Measurements from ENCODE around the gene OR10D3.
"Not testable (repeated sequence)": the region's sequence is repeated elsewhere in the genome, so short reads cannot be mapped to it uniquely, and the experiment has no call there.

The OR10D3 gene

DNA sequence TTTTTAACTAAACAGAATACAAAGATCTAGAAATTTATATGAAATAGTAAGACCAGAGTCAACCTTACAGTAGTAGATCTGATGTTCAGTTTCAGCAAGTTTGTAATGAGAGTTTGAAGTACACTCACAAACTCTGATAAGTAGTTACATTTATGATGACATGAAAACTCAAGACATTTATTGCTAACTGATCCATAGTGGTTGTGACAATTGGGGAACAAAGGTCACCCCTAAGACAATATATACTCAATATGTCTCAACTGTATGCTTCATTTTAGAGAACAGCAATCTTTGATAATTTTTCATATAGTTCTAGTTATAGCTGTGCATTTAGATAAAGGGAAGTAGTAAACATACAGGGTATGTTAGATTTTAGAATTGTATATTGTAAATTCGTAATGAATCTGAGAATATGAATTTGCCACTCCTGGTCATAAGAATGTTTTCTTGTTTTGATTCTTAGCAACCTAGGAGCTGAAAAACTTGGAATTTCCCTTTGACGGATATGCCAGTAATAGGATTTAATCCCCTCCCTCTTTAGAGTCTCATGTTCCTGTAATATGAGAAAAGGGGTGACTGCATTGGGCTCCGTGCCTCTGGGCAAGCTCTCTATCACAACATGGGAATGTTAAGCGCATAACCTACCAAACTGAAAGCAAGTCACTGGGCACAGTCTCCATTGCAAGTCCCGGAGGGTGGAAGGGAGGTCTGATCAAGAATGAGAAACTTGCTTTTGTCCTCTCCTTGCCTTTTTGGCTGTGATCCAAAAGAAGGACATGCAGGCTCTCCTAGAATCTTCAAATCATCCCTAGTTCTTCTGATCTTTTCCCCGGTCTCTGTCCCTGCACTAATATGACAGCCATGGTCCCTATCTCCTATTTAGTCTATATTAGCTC is 11.4 kb downstream of the OR10D3 start:
- DNase-seq (ENCODE audit: low read depth in 2 of 2): no peak

DNA sequence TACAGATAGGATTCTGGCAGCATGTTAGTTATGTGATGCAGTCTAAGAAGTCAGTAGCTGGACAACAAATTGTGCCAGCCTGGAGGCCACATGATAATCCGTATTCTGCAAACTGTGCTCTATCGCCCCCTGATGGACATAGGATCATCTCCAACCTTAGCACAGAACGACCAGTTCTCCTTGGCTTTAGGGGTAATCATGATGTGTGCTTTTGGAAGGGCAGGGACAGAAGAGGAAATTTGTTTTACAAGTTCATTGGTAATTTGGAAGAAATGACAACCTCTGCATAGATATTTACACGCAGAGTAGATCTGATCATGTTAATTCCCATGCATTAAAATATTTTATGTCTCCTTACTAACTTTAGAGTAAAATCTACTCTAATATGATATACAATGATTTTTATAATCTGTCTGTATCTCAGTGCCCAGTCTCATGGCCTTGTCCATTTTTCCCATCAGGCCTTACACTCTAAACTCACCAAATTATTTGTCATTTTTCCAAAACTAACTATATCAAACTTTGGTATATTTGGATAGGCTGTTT is 12.1 kb downstream of the OR10D3 start:
- no peak for DNase-seq (ENCODE audit: low read depth in 2 of 2)

DNA sequence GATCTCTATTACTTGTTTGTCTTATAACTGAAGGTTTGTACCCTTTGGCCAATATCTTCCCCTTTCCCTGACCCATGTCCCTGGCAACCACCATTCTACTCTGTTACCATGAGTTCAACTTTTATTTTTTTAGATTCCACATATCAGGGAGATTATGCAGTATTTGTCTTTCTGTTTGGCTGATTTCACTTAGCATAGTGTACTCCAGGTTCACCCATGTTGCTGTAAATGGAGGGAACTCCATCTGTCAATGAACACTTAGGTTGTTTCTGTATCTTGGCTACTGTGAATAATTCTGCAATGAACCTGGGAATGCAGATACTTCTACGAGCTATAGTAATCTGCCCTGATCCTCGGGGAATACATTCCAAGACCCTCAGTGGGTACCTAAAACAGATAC is 14.9 kb downstream of the OR10D3 start:
- DNase-seq (ENCODE audit: low read depth in 2 of 2): no peak

DNA sequence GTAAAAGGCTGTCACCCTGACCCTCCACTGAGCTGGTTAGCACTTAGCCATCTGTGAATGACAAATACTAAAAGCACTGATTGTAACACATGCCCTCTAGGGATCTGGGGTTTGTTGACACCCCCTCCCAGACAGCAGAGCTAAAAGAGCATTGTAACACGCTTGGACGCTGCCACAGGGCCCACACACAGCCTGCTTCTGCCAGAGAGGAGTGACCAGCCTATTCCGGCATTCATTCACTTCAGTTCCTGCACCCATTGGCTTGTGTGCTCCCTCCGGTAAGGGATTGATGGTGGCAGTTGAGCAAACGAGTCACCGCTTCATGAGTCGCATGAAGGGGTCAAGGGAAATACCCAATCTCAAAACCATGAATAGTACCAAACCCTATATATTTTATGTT is 15.8 kb downstream of the OR10D3 start:
- no peak for DNase-seq (ENCODE audit: low read depth in 2 of 2)

DNA sequence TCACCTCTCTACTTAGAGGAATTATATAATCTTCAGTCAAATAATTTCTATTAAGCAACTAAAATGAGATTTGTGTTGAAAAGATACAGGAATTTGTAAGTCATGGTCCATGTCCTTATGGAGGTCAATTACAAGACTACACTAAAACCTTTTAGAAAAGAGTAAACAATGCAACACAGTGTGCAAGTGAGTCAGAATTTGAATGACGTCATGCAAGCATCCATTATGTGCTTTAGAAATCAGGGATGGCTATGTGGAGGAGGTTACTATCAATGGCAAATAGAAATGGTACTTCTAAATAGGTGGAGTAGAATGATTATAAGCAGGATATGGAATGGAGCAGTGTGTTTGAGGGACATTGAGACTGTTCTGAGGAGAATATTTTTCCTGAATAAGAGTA is 16.6 kb downstream of the OR10D3 start:
- DNase-seq (ENCODE audit: low read depth in 2 of 2): no peak

DNA sequence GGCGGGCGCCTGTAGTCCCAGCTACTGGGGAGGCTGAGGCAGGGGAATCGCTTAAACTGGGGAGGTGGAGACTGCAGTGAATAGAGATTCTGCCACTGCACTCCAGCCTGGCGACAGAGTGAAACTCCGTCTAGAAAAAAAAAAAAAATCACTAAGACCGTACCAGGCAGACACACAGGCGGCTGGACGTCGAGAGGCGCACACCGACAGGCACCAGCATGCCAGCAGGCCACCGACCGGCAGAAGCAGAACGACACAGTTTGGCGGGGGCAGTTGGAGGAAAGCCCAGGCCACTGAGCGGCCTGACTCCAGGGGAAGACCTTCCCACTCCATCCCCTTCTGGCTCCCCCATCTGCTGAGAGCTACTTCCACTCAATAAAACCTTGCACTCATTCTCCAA is 17.5 kb downstream of the OR10D3 start:
- DNase-seq (ENCODE audit: low read depth in 2 of 2): no peak

DNA sequence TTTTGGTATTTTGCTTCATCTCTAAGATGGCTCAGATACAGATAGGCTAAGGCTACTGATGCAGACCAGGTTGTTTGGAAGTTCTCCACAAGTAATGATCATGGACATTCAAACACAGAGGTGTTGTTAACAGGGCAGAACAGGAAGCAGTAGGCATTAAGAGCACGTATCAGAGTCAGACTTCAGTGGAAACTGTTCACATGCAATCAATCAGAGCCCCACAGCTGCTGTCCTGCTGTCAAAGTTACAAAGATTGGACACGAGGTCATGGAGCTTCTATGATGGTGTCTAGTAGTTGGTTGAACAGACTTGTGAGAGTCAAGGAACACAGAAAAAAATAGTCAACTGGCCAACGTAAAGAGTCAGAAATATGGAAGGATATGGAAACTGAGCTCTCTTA is 19.8 kb downstream of the OR10D3 start:
- DNase-seq (ENCODE audit: low read depth in 2 of 2): no peak

DNA sequence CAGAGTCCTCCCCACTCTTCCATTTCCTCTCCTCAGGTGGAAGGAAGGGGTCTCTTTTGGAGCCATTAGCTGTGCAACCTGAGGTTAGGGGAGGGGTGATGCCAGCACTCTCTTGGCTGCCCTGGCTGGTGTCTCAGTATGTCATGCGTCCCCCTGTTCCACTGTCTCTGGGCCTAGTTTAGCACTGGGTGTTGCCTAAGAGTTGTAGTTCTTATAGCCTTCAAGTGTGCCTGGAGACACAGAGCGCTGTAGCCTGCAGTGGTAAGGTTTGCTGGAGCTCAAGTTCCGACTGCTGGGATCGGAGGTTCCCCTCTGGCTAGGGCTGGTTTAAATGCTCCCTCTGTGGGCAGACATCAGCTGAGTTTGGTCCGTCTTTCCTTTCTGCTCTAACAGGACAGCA is 20.9 kb downstream of the OR10D3 start:
- no peak for DNase-seq (ENCODE audit: low read depth in 2 of 2)

DNA sequence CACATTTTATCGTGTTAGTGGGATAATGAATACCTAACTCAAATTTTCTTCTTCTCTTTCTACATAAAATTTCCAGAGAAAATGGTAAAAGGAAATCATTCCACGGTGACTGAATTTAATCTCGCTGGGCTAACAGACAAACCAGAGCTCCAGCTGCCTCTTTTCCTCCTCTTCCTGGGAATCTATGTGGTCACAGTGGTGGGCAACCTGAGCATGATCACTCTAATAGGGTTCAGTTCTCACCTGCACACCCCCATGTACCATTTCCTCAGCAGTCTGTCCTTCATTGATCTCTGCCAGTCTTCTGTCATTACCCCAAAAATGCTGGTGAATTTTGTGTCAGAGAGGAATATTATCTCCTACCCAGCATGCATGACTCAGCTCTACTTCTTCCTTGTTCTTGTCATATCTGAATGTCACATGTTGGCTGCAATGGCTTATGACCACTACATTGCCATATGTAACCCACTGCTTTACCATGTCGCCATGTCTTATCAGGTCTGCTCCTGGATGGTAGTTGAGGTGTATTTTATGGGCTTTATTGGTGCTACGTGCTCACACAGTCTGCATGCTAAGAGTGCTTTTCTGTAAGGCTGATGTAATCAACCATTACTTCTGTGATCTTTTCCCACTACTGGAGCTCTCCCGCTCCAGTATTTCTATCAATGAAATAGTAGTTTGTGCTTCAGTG is 24.1 kb downstream of the OR10D3 start:
- no peak for DNase-seq (ENCODE audit: low read depth in 2 of 2)

DNA sequence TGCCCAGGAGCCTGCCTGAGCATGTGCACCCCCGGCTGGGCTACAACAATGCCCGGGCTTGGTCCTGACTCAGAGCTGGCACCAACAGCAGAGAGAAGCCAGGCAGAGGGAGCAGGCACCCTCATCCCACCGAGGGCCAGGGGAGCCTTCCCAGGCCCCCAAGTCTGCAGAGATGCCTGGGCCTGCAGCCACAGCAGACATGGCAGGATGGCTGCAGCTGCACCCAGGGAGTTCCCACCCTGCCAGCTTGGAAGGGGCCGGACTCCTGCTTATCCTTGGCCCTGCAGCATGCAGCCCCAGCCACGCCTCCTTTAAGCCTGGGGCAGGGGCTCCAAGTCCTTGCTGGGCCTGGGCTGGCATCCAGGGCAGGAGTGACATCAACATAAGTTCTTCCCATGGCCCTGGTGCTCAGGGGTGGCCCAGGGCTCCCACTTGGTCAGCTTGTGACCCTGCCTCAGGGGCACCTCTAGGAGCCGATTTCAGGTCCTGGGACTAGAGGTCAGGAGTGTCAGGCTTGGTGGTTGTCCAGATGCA is 26.7 kb downstream of the OR10D3 start:
- no peak for DNase-seq (ENCODE audit: low read depth in 2 of 2)

DNA sequence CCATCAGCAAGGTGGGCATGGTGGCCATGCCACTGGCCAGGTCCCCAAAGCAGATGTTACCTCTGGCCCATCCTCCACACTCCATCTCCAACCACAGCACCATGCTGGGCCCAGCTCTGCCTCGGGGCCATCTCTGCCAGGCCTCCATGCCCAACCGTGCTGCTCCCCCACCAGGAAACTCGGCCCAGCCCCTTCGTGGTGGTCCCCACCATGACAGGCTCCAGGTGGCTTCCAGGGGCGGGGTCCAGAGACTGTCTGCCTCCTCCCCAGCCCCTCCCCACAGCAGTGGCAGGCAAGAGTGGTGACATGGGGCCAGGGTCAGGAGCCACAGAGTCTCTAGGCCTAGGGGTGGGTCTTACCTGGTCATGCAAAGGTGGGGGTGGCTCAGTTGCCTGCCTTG is 27.3 kb downstream of the OR10D3 start:
- DNase-seq (ENCODE audit: low read depth in 2 of 2): no peak

DNA sequence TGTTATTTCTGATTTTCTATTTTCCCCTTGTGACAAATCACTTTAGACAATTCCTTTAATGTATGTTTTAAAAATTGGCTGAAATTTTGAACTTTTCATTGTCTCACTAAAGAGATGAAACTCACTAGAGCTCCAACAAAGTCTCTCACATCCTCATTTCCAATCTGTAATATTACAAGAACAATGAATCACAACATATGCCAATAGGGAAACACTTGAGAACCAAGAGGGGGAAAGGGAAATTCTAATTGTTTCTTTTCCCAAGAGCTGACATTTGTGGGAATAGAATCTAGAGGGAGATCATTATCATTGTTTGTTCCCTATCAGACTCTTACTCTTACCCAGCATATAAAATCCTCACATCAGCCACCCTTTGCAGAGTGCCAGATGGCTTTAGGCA is 28.2 kb downstream of the OR10D3 start:
- DNase-seq (ENCODE audit: low read depth in 2 of 2): no peak

DNA sequence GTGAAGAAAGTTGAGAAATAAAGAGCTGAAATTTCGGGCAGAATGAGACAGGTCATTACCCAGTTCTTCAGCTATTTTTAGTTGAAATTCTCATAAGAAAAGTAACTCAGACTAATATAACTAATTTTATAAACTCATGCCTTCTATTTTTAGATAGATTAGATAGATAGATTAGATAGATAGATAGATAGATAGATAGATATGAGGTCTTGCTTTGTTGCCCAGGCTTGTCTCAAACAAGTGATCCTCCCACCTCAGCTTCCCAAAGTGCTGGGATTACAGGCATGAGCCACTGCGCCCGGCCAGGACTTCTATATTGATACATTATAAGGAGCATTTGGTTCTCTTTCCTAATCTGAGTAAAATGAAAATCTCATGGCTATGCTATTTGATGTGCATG is 30.9 kb downstream of the OR10D3 start:
- DNase-seq (ENCODE audit: low read depth in 2 of 2): no peak

DNA sequence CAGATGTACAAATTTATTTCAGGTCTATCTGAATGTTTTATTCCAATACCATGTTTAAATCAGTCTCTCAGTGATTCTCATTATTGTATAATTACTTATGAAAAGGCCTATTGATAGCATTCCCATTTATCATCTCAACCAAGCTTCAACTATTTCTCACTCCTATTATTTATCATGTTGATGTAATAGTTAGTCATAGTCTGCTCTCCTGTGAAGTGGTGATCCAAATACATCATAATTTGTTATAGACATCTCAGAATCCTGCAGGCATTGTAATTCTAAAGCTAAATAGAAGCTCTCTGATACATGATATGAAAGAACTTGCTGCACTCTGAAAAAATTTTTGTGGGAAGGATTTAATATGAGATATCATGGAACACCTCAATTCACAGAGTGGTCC is 36.0 kb downstream of the OR10D3 start:
- DNase-seq (ENCODE audit: low read depth in 2 of 2): no peak

DNA sequence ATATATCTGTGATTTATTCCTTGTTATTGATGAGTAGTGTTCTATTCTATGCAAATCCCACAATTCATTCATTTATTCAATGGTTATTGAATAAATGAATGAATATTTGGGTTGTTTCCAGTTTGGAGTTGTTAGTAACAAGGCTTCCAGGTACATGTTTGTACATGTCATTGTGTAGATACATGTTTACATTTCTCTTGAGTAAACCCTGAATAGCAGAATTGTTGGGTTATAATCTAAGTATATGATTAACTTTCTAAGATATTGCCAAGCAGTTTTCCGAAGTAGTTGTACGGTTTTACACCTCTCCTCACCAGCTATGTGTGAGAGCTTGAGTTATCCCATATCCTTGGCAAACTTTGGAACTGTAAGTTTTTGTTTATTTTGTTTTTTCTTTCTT is 39.3 kb downstream of the OR10D3 start:
- DNase-seq (ENCODE audit: low read depth in 2 of 2): no peak

DNA sequence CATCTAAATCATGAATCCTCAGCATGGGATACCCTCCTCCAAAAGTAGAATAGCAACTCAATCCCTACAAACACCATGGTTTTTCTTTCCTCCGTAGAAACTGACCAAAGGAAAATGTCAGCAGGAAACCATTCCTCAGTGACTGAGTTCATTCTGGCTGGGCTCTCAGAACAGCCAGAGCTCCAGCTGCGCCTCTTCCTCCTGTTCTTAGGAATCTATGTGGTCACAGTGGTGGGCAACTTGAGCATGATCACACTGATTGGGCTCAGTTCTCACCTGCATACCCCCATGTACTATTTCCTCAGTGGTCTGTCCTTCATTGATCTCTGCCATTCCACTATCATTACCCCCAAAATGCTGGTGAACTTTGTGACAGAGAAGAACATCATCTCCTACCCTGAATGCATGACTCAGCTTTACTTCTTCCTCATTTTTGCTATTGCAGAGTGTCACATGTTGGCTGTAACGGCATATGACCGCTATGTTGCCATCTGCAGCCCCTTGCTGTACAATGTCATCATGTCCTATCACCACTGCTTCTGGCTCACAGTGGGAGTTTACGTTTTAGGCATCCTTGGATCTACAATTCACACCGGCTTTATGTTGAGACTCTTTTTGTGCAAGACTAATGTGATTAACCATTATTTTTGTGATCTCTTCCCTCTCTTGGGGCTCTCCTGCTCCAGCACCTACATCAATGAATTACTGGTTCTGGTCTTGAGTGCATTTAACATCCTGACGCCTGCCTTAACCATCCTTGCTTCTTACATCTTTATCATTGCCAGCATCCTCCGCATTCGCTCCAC is 41.7 kb downstream of the OR10D3 start:
- not testable (repeated sequence) for DNase-seq (ENCODE audit: low read depth in 2 of 2)

DNA sequence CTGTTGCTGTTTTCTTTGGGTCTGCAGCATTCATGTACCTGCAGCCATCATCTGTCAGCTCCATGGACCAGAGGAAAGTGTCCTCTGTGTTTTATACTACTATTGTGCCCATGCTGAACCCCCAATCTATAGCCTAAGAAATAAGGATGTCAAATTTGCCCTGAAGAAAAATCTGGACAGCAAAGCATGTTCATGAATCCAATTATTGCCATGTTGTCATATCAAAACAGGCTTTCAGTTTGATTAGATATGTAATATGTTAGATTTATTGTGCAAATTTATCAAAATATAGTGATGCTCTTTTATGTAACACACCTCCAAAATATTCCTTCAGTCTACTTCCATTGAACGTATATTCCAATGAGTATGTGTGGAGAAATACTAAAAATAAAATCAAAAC is 42.3 kb downstream of the OR10D3 start:
- DNase-seq (ENCODE audit: low read depth in 2 of 2): no peak

DNA sequence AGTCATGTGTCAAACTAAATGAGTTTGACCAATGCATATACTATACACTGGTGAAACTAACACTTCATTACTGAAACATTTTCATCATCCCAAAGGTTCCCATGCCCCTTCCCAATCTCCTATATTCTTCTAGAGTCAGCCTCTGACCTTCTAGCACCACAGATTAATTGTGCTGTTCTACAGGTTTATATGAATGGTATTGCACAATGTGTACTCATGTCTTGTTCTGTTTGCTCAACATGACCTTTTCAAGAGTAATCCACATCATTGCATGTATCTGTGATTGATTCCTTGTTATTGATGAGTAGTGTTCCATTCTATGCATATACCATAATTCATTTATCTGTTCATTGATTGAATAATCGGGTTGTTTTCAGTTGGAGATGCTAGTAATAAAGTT is 50.2 kb downstream of the OR10D3 start:
- DNase-seq (ENCODE audit: low read depth in 2 of 2): no peak
